GM10847 (cell line): ENCODE measurements around the gene DEAF1.
A peak's percentile ranks its signal among the peaks of the same experiment; 100 is the strongest.

Experiments
- POLR2A ChIP-seq: IDR thresholded peaks from 2 replicates; pipeline ENCODE4 v1.6.1; 2011; ENCODE audit not compliant: insufficient read length; ENCODE audit errors: extremely low read depth

Gene DEAF1, protein sequence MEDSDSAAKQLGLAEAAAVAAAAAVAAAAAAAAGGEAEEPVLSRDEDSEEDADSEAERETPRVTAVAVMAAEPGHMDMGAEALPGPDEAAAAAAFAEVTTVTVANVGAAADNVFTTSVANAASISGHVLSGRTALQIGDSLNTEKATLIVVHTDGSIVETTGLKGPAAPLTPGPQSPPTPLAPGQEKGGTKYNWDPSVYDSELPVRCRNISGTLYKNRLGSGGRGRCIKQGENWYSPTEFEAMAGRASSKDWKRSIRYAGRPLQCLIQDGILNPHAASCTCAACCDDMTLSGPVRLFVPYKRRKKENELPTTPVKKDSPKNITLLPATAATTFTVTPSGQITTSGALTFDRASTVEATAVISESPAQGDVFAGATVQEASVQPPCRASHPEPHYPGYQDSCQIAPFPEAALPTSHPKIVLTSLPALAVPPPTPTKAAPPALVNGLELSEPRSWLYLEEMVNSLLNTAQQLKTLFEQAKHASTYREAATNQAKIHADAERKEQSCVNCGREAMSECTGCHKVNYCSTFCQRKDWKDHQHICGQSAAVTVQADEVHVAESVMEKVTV

DNA sequence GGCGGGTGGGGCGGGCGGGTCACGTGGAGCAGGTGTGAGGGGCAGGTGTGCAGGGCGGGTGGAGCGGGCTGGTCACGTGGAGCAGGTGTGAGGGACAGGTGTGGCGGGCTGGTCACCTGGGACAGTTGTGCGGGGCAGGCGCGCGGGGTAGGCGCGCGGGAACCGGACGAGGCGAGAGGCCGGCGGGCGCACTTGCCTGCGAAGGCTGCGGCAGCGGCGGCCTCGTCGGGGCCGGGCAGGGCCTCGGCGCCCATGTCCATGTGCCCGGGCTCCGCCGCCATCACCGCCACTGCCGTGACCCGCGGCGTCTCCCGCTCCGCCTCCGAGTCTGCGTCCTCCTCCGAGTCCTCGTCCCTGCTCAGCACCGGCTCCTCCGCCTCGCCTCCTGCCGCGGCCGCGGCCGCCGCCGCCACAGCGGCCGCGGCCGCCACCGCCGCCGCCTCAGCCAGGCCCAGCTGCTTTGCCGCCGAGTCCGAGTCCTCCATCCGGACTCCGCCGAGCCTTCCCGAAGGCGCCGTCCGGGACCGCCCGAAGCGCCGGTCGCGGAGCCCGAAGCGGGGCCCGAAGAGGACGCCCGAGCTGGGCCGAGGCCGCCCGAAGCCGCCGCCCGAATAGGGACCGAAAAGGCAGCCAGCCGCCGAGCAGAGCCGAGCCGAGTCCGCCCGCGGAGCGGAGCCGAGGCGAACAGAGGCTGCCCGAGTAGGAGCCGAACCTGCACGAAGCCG lies at the start of gene DEAF1:
DEAF1 (minus strand) TSS at position 660 of the 725 bp plus-strand sequence; CDS start at position 485, 175 bp downstream.
- peak; percentile 28 for TF ChIP-seq POLR2A

DNA sequence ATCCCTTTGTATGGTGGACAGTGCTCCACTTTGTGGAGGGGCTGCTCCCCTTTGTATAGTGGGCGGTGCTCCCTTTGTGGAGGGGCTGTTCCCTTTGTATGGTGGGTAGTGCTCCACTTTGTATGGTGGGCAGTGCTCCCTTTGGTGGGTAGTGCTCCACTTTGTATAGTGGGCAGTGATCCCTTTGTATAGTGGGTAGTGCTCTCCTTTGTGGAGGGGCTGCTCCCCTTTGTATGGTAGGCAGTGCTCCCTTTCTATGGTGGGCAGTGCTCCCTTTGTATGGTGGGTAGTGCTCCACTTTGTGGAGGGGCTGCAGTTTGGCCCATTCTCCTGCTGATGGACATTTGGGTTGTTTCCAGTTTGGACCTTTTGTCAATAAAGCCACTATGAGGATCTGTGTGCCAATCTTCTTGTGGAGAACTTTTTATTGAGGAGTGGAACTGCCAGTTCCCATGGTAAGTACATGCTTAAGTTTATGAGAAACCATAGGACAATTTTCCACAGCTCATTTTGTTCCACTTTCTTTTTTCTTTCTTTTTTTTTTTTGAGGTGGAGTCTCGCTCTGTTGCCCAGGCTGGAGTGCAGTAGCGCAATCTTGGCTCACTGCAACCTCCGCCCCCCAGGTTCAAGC lies 47.7 kb upstream of the DEAF1 start:
- TF ChIP-seq POLR2A = no peak

DNA sequence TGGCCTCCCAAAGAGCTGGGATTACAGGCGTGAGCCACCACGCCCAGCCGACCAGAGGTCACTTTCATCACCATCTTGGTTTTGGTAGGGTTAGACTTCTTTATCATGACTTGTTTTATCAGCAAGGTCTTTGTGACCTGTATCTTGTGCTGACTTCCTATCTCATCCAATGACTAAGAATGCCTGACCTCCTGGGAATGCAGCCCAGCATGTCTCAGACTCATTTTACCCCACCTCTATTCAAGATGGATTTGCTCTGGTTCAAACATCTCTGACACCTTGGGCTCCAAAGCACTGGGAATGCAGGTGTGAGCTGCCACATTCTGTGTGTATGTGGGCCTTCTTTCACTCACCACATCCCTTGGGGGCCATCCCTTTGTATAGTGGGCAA lies 47.1 kb upstream of the DEAF1 start:
- no peak for TF ChIP-seq POLR2A

DNA sequence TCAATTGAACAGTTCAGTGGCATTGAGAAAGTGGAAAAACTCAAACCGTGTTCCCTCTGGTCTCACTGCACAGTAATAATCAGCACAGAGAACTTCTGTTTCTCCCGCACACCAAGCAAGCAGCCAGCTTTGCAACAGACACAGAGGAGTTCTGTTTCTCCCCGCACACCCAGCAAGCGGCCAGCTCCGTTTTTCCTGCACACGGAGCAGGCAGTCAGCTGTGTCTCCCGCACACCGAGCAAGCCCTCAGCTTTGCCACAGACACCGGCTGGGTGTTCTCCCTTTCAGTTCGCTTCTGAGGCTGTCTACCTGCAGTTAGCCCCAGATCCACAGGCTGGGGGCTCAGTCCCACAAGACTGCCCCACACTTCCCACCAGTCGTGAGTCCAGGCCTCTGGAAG lies 42.3 kb upstream of the DEAF1 start:
- TF ChIP-seq POLR2A = no peak

DNA sequence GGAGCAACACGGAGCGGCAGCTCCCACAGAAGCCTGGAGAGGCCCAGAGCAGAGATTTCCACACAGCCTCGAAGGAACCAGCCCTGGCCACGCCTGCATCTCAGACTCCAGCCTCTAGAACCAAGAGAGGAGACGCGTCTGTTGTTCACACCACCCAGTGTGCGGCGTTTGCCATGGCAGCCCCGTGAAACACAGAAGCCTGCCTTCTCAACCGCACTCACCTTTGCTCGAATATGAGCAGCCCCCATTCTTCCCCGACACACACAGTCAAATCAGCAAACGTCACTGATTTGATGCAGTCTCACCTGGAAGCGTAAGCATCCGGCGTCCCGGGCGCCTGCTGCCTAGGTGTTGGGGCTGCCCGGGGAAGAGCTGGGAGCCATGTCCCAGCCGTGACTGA lies 38.0 kb upstream of the DEAF1 start:
- TF ChIP-seq POLR2A = no peak

DNA sequence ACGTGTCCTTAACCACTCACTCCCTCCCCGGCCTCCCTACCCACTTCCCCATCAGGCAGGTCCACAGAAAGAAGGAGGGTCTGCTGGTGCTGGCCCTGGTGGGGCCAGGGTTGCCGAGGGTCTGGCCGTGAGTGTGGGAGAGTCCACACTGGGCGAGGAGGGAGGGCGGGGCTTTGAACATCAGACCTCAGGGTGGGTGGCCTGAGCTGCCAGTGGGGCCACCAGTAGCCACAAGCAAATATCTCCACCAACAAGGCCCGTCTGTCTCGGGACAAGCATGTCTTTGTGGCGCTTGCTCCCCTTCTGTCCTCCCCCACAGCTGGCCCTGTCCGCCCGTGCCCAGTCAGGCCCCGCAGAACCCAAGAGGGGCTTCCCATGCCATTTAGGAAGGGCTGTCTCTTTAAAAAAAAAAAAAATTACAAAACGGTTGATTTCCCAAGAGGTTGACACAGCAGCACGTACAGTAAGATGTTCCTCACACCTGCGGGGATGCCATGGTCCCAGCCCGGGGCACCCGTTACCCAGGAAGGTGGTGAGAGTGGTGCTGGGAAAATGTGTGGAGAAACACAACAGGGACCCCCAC lies 34.6 kb upstream of the DEAF1 start:
- no peak for TF ChIP-seq POLR2A

DNA sequence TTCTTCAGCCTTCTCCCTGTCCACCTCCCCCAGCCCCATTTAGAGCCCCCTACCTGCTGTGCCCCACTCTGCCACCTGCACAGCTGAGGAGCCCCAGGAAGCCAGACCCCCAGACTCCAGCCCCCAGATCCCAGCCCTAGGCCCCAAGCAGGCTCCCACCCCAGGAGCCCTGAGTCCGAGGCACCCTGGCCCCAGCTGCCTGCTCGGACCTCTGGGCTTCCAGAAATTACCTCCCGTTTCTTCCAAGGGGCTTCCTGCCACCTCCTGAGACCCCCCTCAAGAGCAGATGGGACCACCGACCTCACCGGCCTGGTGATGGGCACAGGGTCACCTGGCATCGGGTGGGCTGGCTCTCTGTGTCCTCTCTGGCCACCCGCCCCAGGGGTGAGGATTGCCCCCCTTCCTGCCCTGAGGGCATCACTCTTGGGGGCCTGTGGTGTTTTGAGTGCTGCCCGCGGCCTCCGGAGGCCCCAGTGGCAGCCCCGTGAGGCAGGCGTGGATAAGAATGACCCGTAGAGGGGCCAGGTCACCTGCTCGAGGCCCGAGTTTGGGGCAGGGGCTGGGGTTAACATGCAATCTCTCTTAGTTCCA lies 34.0 kb upstream of the DEAF1 start:
- no peak for TF ChIP-seq POLR2A

DNA sequence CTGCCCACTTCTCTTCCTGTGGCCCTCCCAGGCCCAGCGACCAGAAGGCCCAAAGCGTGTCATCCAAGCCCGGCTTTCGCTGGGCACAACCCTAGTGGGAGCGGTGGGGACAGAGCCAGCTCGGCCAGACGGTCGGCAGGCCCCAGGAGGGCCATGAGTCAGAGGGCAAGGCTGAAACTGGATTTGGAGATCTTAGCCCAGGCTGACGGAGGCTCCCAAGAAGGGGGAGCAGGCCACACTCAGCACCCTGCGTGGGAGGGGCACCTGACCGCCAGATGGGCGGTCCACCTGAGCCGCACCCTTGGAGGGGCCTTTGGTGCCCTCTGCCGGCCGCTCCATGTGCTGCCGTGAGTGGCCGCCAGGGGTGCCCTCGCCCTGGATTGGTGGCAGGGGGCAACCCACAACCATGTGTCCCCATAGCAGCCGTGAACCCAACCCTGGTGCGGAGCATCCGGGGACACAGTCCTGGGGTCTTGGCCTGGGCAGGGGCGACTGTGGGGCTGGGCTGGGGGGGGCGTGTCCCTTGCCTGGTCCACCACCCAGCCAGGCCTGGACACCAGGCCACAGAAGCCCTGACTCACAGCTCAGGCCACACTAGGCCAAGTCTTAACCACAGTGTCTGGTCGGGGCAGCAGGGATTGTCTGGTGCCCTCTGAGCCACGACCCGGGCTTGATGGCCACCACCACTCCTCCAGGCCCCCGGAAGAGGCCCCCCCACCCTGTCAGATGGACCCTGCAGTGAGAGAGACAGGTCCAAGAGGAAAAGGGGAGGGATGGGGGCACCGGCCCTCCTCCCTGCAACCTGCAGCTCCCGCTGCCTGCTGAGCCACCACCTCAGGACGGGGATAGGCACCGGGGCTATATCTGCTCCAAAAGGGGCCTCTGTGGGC lies 33.1 kb upstream of the DEAF1 start:
- TF ChIP-seq POLR2A = no peak

DNA sequence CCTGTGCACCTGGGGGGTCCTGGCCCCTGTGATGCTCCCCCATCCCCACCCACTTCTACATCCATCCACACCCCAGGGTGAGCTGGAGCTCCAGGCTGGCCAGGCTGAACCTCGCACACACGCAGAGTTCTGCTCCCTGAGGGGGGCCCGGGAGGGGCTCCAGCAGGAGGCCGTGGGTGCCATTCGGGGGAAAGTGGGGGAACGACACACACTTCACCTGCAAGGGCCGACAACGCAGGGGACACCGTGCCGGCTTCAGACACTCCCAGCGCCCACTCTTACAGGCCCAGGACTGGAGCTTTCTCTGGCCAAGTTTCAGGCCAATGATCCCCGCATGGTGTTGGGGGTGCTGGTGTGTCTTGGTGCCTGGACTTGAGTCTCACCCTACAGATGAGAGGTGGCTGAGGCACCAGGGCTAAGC lies 32.3 kb upstream of the DEAF1 start:
- TF ChIP-seq POLR2A = no peak

DNA sequence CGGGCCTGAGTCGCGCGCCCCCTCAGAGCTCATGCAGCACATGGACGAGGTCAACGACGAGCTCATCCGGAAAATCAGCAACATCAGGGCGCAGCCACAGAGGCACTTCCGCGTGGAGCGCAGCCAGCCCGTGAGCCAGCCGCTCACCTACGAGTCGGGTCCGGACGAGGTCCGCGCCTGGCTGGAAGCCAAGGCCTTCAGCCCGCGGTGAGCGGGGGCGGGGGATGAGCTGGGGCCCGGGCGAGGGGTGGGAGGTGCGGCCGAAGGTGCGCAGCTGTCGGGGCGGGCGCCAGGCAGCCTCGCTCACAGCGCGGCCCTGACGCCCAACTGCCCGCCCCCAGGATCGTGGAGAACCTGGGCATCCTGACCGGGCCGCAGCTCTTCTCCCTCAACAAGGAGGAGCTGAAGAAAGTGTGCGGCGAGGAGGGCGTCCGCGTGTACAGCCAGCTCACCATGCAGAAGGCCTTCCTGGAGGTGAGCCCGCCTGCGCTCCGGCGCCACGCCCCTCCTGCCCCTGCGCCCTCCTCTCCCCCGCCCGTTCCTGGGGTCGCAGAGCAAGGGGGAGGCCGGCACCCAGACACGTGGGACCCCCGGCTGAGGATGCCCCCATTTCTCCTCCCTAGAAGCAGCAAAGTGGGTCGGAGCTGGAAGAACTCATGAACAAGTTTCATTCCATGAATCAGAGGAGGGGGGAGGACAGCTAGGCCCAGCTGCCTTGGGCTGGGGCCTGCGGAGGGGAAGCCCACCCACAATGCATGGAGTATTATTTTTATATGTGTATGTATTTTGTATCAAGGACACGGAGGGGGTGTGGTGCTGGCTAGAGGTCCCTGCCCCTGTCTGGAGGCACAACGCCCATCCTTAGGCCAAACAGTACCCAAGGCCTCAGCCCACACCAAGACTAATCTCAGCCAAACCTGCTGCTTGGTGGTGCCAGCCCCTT lies 31.5 kb upstream of the DEAF1 start:
- no peak for TF ChIP-seq POLR2A

DNA sequence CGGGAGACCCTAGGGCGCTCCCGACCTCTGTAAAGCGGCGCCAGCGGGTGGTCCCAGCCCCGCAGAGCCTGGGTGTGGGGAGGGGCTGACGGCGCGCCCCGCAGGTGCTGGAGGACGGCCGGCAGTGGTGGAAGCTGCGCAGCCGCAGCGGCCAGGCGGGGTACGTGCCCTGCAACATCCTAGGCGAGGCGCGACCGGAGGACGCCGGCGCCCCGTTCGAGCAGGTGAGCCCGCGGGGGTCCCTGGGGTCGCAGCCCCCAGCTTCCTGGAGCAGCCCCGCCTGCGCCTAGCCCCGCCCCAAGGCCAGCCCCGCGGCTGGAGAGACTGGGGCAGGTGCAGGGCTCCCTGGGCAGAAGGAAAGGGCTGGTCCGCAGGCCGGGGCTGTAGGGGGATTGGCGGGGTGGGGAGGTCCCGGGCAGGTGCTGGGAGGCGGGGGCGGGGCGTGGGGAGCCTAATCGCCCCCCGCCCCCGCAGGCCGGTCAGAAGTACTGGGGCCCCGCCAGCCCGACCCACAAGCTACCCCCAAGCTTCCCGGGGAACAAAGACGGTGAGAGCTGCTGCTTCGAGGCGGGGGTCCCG lies 30.7 kb upstream of the DEAF1 start:
- no peak for TF ChIP-seq POLR2A

DNA sequence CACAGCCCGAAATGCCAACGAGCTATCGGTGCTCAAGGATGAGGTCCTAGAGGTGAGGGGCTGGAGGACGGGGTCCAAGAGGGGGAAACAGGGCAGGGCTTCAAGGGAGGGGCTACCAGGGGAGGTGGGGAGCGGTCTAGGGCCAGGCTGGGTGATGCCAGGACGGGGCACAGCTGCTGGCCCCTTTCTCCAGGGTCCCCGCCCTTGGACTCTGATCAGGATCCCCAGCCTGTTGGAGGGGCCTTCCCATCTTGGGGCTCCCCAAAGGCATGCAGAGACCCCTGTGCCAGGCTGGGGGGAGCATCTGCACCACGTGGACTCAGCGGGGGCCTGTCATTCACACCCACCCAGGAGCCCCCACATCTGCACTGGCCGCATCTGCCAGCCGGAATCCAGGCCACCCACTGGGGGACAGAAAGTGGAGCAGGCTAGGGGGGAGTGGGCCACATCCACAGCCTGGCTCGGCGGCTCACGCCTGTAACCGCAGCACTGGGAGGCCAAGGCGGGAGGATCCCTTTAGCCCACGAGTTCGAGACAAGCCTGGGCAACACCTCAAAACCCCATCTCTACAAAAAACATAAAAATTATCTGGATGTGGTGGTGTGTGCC lies 29.9 kb upstream of the DEAF1 start:
- TF ChIP-seq POLR2A = no peak
